Duodenal mucosa (tissue), 2 donors: ENCODE results near the gene MLC1.

Experiments used
- H3K27ac ChIP-seq: one replicate; pipeline ENCODE4 v1.7.0; 2013; ENCODE audit warnings: low read depth, low read length
- H3K27me3 ChIP-seq, 2 donors: one replicate each; pipeline ENCODE4 v1.7.0; 2013; ENCODE audit warnings: low read length in 2 of 2, control low read depth in 1 of 2; ENCODE audit not compliant: insufficient read depth in 2 of 2, control insufficient read depth in 1 of 2
- H3K36me3 ChIP-seq, 2 donors: one replicate each; pipeline ENCODE4 v1.7.0; 2013; ENCODE audit warnings: low read length in 2 of 2, control low read depth in 1 of 2; ENCODE audit not compliant: insufficient read depth in 2 of 2, control insufficient read depth in 1 of 2
- H3K4me1 ChIP-seq, 2 donors: one replicate each; pipeline ENCODE4 v1.7.0; 2013; ENCODE audit warnings: low read length in 2 of 2, control low read depth in 1 of 2; ENCODE audit not compliant: insufficient read depth in 2 of 2, control insufficient read depth in 1 of 2
- H3K4me3 ChIP-seq, 2 donors: one replicate each; pipeline ENCODE4 v1.7.0; 2013; ENCODE audit warnings: low read length in 2 of 2, low read depth in 1 of 2
- H3K9ac ChIP-seq, 2 donors: one replicate each; pipeline ENCODE4 v1.7.0; 2013; ENCODE audit warnings: low read length in 2 of 2, low read depth in 1 of 2
- H3K9me3 ChIP-seq, 2 donors: one replicate each; pipeline ENCODE4 v1.7.0; 2013; ENCODE audit warnings: low read length in 2 of 2, control low read depth in 1 of 2; ENCODE audit not compliant: control insufficient read depth in 1 of 2

Gene MLC1

DNA sequence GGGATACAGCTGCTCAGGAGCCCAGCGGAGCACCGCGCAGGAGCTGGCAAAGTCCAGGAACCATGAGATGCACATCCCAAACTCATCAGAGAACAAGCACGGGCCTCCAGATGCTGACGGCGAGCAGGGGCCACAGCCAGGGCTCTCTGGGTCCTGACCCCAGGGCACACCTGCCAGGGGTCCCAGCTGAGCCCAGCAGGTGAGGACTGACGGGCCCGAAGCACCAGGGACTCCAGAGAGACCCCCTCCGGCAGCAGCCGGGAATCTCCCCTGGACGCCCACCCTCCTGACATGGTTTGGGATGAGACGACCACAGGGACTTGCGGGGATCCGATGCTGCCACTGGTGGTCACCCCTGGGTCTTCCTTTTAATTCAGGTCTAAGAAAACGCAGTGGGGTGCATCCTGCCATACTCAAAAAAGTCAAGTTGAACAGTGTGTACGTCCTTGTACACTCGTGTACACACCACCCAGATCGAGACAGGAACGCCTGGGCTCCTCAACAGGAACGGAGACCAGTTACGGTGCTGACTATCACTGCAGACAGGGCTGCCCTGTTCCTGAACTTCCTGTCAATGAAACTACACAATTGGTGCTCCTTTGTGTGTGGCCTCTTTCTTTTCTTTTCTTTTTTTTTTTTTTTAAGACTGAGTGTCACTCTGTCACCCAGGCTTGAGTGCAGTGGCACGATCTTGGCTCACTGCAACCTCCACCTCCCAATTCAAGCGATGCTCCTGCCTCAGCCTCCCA lies 49.1 kb downstream of the MLC1 start:
- no peak overlapping the region for H3K9ac ChIP-seq
- no peaks in the 10 kb centered on the region for H3K4me1 ChIP-seq
- H3K4me3 ChIP-seq: no peak overlapping the region
- peaks cover 4 to 7% of the 10 kb centered on the region in 2 donors for H3K27me3 ChIP-seq
- H3K9me3 ChIP-seq: peaks cover 0 to 3% of the 10 kb centered on the region in 2 donors
- H3K27ac ChIP-seq: no peak overlapping the region
- no peaks in the 10 kb centered on the region for H3K36me3 ChIP-seq

DNA sequence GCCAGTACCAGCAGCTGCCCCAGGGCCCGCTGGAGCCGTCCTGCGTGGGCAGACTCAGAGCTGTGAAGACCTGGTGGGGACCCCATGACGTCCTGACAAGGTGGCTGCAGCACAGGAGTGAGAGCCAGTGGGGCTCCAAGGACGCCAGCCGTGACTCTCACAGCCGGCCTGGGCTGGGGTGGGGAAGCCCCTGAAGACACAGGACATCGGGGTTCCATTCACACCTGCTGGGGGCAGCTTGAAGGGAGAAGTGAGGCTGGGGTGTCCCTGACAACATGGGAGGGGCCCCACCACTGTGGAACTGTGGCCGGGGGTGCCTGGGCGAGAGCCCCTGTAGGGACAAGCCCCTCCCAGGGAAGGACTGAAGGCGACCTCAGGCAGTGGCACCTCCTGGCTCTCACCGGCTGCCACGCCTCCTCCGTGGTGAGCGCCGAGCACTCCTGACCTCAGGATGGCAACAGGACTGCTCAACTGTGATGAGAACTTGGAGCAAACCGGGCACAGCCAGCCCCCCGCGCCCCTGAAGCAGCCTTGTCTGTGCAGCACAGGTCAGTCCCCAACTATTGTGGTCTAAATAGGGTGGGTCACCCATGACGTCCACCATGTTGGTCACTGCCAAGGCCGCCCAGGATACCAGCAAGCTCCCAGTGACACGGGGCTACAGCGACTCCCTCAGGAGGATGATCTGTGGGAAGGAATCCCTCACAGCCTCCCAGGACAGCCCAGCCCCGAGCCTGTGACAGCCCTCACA lies 49.9 kb downstream of the MLC1 start:
- peaks cover 4 to 7% of the 10 kb centered on the region in 2 donors for H3K27me3 ChIP-seq
- H3K4me3 ChIP-seq: no peak overlapping the region
- no peak overlapping the region for H3K27ac ChIP-seq
- no peak overlapping the region for H3K9ac ChIP-seq
- no peaks in the 10 kb centered on the region for H3K36me3 ChIP-seq
- H3K4me1 ChIP-seq: no peaks in the 10 kb centered on the region
- H3K9me3 ChIP-seq: peaks cover 0 to 3% of the 10 kb centered on the region in 2 donors

DNA sequence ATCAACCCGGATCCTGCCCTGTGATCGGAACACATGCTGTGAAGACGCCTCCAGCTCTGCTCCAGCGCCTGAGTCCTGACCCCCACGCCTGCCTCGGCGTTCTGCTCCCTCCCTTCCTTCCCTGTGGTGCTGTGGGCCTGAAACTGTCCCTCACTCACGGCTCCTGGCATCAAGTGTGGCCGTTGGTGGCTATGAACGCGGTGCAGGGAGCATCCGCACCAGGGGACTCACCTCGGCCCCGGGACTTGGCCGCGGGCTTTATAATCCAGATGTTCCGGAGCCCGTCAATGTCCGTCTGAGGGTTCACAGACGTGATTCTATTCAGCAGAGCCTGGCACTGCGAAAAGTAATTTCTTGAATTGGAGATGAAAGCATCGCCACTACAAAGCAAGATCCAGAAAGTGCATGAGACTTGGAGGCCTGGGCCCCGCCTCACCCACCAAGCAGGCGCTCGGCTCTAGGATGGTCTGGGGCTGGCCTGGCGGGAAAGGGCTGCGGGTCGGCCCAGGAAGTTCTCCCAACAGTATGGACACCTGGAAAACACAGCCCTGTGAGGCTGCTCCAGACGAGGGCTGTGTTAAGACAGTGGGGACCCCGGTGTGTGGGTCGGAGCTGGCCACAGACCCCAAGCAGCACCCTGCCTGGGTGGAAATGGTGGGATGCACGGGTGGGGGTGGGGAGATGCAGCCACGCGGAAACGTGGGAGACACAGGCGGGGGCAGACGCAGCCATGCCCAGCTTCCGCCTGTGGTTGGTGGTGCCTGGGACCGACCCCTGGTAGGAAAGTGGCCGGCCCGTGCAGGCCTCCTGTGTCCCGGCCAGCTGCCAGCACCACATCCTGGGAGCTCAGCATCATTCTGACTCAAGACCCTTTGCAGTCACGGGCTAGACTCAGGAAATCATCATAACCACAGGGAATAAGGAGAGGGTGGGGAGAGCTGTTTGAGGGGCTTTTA lies 50.8 kb downstream of the MLC1 start:
- H3K36me3 ChIP-seq: no peaks in the 10 kb centered on the region
- H3K4me1 ChIP-seq: no peaks in the 10 kb centered on the region
- H3K9me3 ChIP-seq: no peaks in the 10 kb centered on the region
- H3K27ac ChIP-seq: no peak overlapping the region
- H3K4me3 ChIP-seq: no peak overlapping the region
- H3K9ac ChIP-seq: no peak overlapping the region
- H3K27me3 ChIP-seq: peaks cover 0 to 7% of the 10 kb centered on the region in 2 donors

DNA sequence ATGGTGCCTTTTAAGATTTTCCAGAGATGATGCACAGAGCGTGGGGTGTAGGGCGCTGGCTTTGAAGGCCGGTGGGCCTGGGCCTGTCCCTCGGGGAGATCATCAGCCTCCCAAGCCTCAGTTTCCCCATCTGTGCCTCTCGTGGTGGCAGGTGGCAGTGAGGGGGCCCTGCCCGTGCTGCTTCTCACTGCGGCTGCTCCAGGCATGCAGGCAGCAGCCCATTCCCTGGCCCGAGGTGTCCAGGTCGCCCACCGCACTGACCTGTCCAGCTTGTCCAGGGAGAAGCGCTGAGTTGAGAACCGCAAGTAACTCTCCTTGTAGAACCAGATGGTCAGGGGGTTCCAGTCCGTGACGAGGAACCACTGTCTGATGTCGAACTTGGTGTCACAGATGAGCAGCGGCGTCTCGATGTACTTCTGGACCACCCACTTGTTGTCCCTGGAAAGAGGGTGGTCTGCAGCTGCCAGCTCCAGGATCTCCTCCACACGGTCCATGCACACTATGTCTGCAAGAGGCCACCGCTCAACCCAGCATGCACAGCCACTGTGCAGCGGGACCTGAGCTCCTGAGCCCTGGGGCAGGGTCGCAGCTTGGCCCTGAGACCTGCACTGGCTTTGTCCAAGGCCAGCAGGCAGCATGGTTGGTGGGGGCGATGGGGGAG lies 52.2 kb downstream of the MLC1 start:
- peaks cover 0 to 2% of the 10 kb centered on the region in 2 donors for H3K4me1 ChIP-seq
- no peak overlapping the region for H3K9ac ChIP-seq
- peaks cover 4 to 7% of the 10 kb centered on the region in 2 donors for H3K27me3 ChIP-seq
- H3K27ac ChIP-seq: no peak overlapping the region
- H3K9me3 ChIP-seq: no peaks in the 10 kb centered on the region
- no peaks in the 10 kb centered on the region for H3K36me3 ChIP-seq
- H3K4me3 ChIP-seq: no peak overlapping the region

DNA sequence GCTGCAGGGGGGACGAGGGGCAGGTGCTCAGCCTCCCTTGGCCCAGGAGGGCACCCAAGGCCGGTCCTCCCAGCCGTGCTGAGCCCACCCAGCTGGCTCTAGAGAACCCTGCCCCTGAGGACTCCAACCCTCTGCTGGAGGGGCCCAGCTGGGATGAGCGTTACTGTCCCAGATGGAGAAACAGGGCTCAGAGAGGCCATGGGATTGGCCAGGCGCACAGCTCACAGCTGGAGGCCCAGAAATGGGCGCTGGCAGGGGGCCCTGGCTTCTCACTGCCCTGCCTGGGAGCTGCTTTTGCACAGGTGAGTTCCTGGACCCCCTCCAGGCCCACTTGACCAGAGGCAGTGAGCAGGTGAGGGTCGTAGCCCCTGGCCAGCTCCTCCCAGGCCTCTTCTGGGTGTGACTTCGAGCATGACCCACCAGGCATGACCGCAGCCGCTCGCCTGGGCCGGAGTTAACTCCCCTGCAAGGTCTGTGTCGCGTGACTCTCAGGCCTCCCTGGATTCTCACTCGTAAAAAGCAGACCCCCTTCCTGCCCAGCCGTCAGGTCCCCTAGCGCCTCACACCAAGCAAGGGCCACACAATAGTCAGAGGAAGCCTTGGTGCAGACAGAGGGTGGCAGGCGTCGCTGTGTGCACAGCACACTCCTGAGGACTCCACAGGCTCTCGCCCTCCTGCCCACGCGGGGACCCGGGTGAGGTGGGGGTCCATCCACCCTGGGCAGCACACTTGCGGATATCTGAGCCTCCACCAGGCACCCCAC lies 52.9 kb downstream of the MLC1 start:
- Histone ChIP-seq H3K9ac (no peak overlapping the region), H3K4me1 (peaks cover 7 to 10% of the 10 kb centered on the region in 2 donors), H3K27ac (no peak overlapping the region), H3K36me3 (no peaks in the 10 kb centered on the region), H3K27me3 (peaks cover 7 to 9% of the 10 kb centered on the region in 2 donors), H3K4me3 (no peak overlapping the region), H3K9me3 (no peaks in the 10 kb centered on the region)

DNA sequence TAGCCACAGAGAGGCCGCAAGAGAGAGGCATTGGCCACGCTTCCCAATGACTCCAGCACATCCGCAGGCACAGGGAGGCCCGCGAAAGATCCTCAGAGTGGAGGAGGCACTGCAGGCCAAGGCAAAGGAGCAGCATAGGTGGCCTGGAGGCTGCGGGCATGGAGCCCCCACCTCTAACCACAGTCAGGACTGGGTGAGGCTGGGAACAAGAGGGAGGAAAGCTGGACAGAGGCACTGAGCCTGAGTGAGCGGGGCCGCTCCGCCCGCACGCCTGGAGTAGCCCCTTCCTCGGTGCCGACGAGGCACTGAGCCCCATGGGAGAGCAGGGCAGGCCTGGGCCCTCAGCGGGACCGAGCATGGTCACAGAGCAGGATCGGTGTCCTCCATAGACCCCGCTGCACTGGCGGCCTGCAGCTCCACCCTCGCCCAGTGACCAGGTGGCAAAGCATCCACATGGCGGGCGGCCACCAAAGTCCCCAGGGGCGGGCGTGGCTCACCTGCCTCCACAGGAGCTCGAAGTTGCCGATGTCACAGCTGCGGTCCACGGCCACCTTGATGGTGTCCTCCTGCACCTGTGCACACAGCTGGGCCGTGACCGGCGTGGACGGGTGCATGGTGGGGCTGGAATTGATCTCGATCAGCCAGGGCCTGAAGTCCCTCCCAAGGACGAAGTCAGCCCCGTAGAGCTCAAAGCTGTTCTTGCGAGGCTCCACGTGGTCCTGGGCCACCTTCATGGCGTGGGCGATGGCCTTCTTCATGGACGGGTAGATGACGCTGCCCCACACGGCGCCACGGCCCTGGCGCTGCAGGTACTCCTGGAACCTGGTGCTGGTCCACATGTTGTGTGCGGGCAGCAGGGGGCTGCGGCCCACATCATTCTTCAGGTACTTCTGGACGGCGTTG lies 53.8 kb downstream of the MLC1 start:
- Histone ChIP-seq H3K36me3 (no peaks in the 10 kb centered on the region), H3K4me3 (no peak overlapping the region), H3K4me1 (peaks cover 7 to 11% of the 10 kb centered on the region in 2 donors), H3K9ac (no peak overlapping the region), H3K27me3 (peaks cover 7 to 9% of the 10 kb centered on the region in 2 donors), H3K9me3 (no peaks in the 10 kb centered on the region), H3K27ac (no peak overlapping the region)

DNA sequence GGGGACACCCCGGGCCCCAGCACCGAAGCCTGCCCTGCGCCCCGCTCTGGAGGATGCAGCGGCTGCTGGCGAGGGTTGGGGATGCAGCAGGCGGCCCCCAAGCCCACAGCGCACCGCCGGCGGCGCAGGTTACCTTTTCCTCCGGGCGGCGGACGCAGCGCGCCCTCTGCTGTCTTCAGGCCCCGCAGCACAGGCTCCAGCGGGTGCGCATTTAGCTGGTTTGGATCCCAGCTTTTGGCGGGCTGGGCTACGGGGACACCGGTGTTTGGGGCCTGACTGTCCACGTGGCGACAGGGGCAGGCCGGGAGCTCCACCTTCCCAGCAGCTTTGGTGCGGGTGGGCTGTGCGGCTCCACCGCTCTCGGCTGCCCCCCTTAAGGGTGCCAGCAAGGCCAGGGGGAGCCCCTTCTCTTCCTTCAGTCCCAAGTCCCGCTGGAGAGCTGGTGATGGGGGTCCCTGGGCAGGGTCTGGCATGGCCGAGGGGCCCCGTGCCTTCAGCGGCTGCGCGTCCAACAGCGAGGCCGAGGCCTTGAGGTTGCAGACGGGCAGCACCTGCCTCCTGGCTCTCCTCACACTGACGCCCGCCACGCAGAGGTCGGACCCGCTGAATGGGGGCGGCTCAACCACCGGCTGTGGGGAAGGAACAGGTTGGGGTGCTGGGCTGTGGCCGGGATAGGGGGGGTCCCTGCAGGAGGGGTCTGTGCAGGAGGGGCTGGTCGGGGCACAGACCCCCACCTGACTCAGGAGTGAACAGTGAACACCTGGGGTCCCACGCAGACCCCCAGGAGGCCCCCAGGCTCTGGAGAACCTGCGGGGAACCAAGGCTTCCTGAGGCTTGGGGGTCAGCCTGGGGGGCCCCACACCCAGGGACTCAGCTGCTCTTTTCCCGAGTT lies 54.7 kb downstream of the MLC1 start:
- Histone ChIP-seq H3K27ac (no peak overlapping the region), H3K4me3 (no peak overlapping the region), H3K9ac (no peak overlapping the region), H3K4me1 (peaks cover 7 to 11% of the 10 kb centered on the region in 2 donors), H3K36me3 (no peaks in the 10 kb centered on the region), H3K9me3 (no peaks in the 10 kb centered on the region), H3K27me3 (peaks cover 7 to 14% of the 10 kb centered on the region in 2 donors)
